H9 (cell line): Measurements from ENCODE around the gene VPREB1. TPM values are rescaled to one million over a fixed set of nuclear protein-coding genes. Genes with fewer than 3 reads are reported as not detected.
"Not testable (repeated sequence)": the region's sequence is repeated elsewhere in the genome, so short reads cannot be mapped to it uniquely, and the experiment has no call there.

Experiments used
- DNase-seq: peaks from one replicate; pipeline ENCODE4 v3.0.0-alpha.2; 2017
- H2AFZ ChIP-seq: one replicate; pipeline ENCODE4 v1.6.1; 2013; ENCODE audit warnings: mild to moderate bottlenecking, low read length, control low read depth, moderate library complexity
- H2AK5ac ChIP-seq: 2 replicates; pipeline ENCODE4 v1.6.1; 2013; ENCODE audit warnings: low read length, control low read depth, mixed read lengths; ENCODE audit not compliant: insufficient read length
- H2BK120ac ChIP-seq: one replicate; pipeline ENCODE4 v1.6.1; 2013; ENCODE audit warnings: low read depth, mild to moderate bottlenecking, low read length, control low read depth, inconsistent platforms; ENCODE audit not compliant: poor library complexity, severe bottlenecking
- H2BK12ac ChIP-seq: 2 replicates; pipeline ENCODE4 v1.6.1; 2013; ENCODE audit warnings: low read length, control low read depth, mixed read lengths, low read depth; ENCODE audit not compliant: insufficient read length
- H2BK15ac ChIP-seq: 2 replicates; pipeline ENCODE4 v1.6.1; 2013; ENCODE audit warnings: low read depth, low read length, control low read depth
- H2BK20ac ChIP-seq: one replicate; pipeline ENCODE4 v1.6.1; 2013; ENCODE audit warnings: low read depth, mild to moderate bottlenecking, low read length, control low read depth, inconsistent platforms; ENCODE audit not compliant: poor library complexity, severe bottlenecking
- H2BK5ac ChIP-seq: 2 replicates; pipeline ENCODE4 v1.6.1; 2013; ENCODE audit warnings: low read length, control low read depth, mixed read lengths; ENCODE audit not compliant: insufficient read length
- H3K14ac ChIP-seq: 2 replicates; pipeline ENCODE4 v1.6.1; 2013; ENCODE audit warnings: low read length, control low read depth; ENCODE audit not compliant: insufficient read depth
- H3K18ac ChIP-seq: 2 replicates; pipeline ENCODE4 v1.6.1; 2013; ENCODE audit warnings: low read depth, mild to moderate bottlenecking, mixed read lengths, low read length, control low read depth; ENCODE audit not compliant: insufficient read length
- H3K23ac ChIP-seq: 2 replicates; pipeline ENCODE4 v1.6.1; 2013; ENCODE audit warnings: low read length, control low read depth, mixed read lengths, low read depth; ENCODE audit not compliant: insufficient read length
- H3K23me2 ChIP-seq: 2 replicates; pipeline ENCODE4 v1.6.1; 2013; ENCODE audit warnings: low read depth, mild to moderate bottlenecking, mixed read lengths, low read length, control low read depth; ENCODE audit not compliant: insufficient read length, poor library complexity, severe bottlenecking
- H3K27ac ChIP-seq: 2 replicates; pipeline ENCODE4 v1.5.1; 2013; ENCODE audit warnings: low read length, control low read depth, mixed read lengths, low read depth; ENCODE audit not compliant: insufficient read length
- H3K27me3 ChIP-seq: 2 replicates; pipeline ENCODE4 v1.6.1; 2013; ENCODE audit warnings: low read length, control low read depth, inconsistent platforms; ENCODE audit not compliant: insufficient read depth
- H3K4ac ChIP-seq: 2 replicates; pipeline ENCODE4 v1.6.1; 2013; ENCODE audit warnings: low read depth, mild to moderate bottlenecking, control low read depth, inconsistent platforms, low read length, moderate library complexity
- H3K4me1 ChIP-seq: 2 replicates; pipeline ENCODE4 v1.6.1; 2013; ENCODE audit warnings: low read length, control low read depth, inconsistent platforms; ENCODE audit not compliant: insufficient read depth
- H3K4me2 ChIP-seq: 2 replicates; pipeline ENCODE4 v1.6.1; 2013; ENCODE audit warnings: low read length, control low read depth, mixed read lengths; ENCODE audit not compliant: insufficient read length, insufficient read depth
- H3K56ac ChIP-seq: 2 replicates; pipeline ENCODE4 v1.6.1; 2013; ENCODE audit warnings: low read depth, mild to moderate bottlenecking, mixed read lengths, low read length, control low read depth; ENCODE audit not compliant: insufficient read length
- H3K79me1 ChIP-seq: 2 replicates; pipeline ENCODE4 v1.6.1; 2013; ENCODE audit warnings: low read depth, mild to moderate bottlenecking, moderate library complexity, low read length, control low read depth, inconsistent platforms; ENCODE audit not compliant: insufficient read depth, poor library complexity, severe bottlenecking
- H3K79me2 ChIP-seq: 2 replicates; pipeline ENCODE4 v1.6.1; 2013; ENCODE audit warnings: low read length, control low read depth, inconsistent platforms; ENCODE audit not compliant: insufficient read depth
- H3K9ac ChIP-seq: 2 replicates; pipeline ENCODE4 v1.6.1; 2013; ENCODE audit warnings: low read length, control low read depth, mixed read lengths; ENCODE audit not compliant: insufficient read length; ENCODE audit errors: extremely low read depth
- H3K9me3 ChIP-seq: one replicate; pipeline ENCODE4 v1.6.1; 2013; ENCODE audit warnings: low read depth, low read length, inconsistent platforms; ENCODE audit not compliant: control insufficient read depth
- H3T11ph ChIP-seq: one replicate; pipeline ENCODE4 v1.6.1; 2013; ENCODE audit warnings: mild to moderate bottlenecking, low read length, control low read depth, inconsistent platforms
- H4K20me1 ChIP-seq: one replicate; pipeline ENCODE4 v1.6.1; 2013; ENCODE audit not compliant: control insufficient read depth, insufficient read length, insufficient read depth
- H4K5ac ChIP-seq: 2 replicates; pipeline ENCODE4 v1.6.1; 2013; ENCODE audit warnings: low read depth, mild to moderate bottlenecking, mixed read lengths, low read length, control low read depth; ENCODE audit not compliant: insufficient read length
- H4K8ac ChIP-seq: replicated peaks from 2 replicates; pipeline ENCODE4 v1.6.1; 2013; ENCODE audit warnings: low read length, control low read depth, mixed read lengths, low read depth; ENCODE audit not compliant: insufficient read length
- H4K91ac ChIP-seq: 2 replicates; pipeline ENCODE4 v1.6.1; 2013; ENCODE audit warnings: low read depth, mild to moderate bottlenecking, moderate library complexity, mixed read lengths, low read length, control low read depth; ENCODE audit not compliant: insufficient read length
- H3K27ac Mint-ChIP-seq, 3 experiments: 2 replicates in 2 of 3; 3 replicates in 1 of 3; pipeline ENCODE4 v1.8.0; 2020 to 2021; ENCODE audit warnings: mixed read lengths in 3 of 3, mild to moderate bottlenecking in 1 of 3, moderate library complexity in 1 of 3
- H3K27me3 Mint-ChIP-seq: 2 replicates; pipeline ENCODE4 v1.8.0; 2021; ENCODE audit warnings: low read depth, mild to moderate bottlenecking, moderate library complexity, mixed read lengths
- H3K36me3 Mint-ChIP-seq, 3 experiments: 2 replicates in 2 of 3; 3 replicates in 1 of 3; pipeline ENCODE4 v1.8.0; 2020 to 2021; ENCODE audit warnings: low read depth in 3 of 3, mixed read lengths in 3 of 3; ENCODE audit not compliant: insufficient read depth in 1 of 3
- H3K4me1 Mint-ChIP-seq, 2 experiments: 2 replicates each; pipeline ENCODE4 v1.8.0; 2020; ENCODE audit warnings: mixed read lengths in 2 of 2
- H3K4me3 Mint-ChIP-seq, 2 experiments: 2 replicates in 1 of 2; 3 replicates in 1 of 2; pipeline ENCODE4 v1.8.0; 2020 to 2021; ENCODE audit warnings: mild to moderate bottlenecking in 2 of 2, mixed read lengths in 2 of 2, moderate library complexity in 1 of 2
- H3K9me3 Mint-ChIP-seq, 2 experiments: 2 replicates in 1 of 2; 3 replicates in 1 of 2; pipeline ENCODE4 v1.8.0; 2020; ENCODE audit warnings: mild to moderate bottlenecking in 2 of 2, mixed read lengths in 2 of 2, moderate library complexity in 1 of 2
- WGBS: extraction: QIAGEN DNeasy Blood & Tissue Kit; methylation state at CpG from one replicate; pipeline ENCODE4 v1.1.7; 2013; ENCODE audit warnings: missing lambda C conversion rate, low lambda C conversion rate, mixed read lengths; ENCODE audit not compliant: insufficient read length; ENCODE audit errors: extremely low coverage; 5-methylcytosine and 5-hydroxymethylcytosine counted together
- total RNA-seq: library from RNA; stranded (reverse); gene quantifications from 2 replicates; pipeline ENCODE4 v1.2.1, GENCODE V29; 2021
- TF ChIP-seq, protein P1 (sequence below): fragments of 200-600 bp; sonication (generic); conservative IDR thresholded peaks from 3 replicates; pipeline ENCODE4 v1.8.0; 2021; ENCODE audit warnings: antibody characterized with exemption, mild to moderate bottlenecking

Gene VPREB1
- total RNA-seq, 1 experiment from 2014 or later = not detected

DNA sequence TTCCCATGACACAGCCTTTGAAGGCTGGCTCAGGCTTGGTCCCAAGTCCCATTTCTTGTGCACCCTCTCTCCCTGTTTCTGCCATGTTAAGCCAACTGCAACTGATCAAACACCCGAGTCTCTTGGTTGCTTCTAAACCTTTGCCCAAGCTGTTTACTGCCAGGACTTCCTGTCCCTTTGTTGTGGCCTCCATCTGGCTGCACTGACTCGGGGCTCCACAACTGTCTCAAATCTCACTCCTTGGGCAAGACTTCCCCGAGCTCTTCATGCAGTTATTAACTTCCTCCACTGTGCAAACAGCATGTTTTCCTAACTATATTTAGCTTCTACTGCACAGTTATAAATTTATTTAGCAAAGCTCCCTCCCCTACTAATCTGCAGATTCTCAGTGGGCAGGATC is 4.3 kb downstream of the VPREB1 start:
- H2BK120ac ChIP-seq = no peak overlapping the region
- Mint-ChIP-seq H3K27me3 (peaks cover 74% of the 10 kb centered on the region), H3K9me3 (no peaks in the 10 kb centered on the region; a peak in 1 of 5 replicates), H3K36me3 (no peaks in the 10 kb centered on the region), H3K4me3 (no peak overlapping the region; a peak in 1 of 5 replicates), H3K27ac (no peak overlapping the region), H3K4me1 (no peaks in the 10 kb centered on the region)
- no peak overlapping the region for H3K18ac ChIP-seq
- no peak overlapping the region for H3K9ac ChIP-seq
- H3K4me1 ChIP-seq = no peaks in the 10 kb centered on the region
- no peak overlapping the region for H2BK5ac ChIP-seq
- no CpG with 5 or more reads among the region's 3 CpGs for WGBS
- no peak overlapping the region for H4K5ac ChIP-seq
- no peak overlapping the region for H4K91ac ChIP-seq
- no peak overlapping the region for H2AFZ ChIP-seq
- H3K27me3 ChIP-seq = peaks cover 65% of the 10 kb centered on the region
- H2BK12ac ChIP-seq = no peak overlapping the region
- H3K4me2 ChIP-seq = no peak overlapping the region
- no peaks in the 10 kb centered on the region for H4K20me1 ChIP-seq
- H3T11ph ChIP-seq = no peak overlapping the region
- no peak overlapping the region for H2BK20ac ChIP-seq
- H3K56ac ChIP-seq = no peak overlapping the region
- H2BK15ac ChIP-seq = no peak overlapping the region
- H3K4ac ChIP-seq = no peak overlapping the region
- H3K23me2 ChIP-seq = no peaks in the 10 kb centered on the region
- H3K79me2 ChIP-seq = no peaks in the 10 kb centered on the region
- H4K8ac ChIP-seq = no peak overlapping the region
- H2AK5ac ChIP-seq = no peak overlapping the region
- no peak overlapping the region for H3K27ac ChIP-seq
- no peaks in the 10 kb centered on the region for H3K79me1 ChIP-seq
- H3K23ac ChIP-seq = no peak overlapping the region
- TF ChIP-seq, protein P1, sequence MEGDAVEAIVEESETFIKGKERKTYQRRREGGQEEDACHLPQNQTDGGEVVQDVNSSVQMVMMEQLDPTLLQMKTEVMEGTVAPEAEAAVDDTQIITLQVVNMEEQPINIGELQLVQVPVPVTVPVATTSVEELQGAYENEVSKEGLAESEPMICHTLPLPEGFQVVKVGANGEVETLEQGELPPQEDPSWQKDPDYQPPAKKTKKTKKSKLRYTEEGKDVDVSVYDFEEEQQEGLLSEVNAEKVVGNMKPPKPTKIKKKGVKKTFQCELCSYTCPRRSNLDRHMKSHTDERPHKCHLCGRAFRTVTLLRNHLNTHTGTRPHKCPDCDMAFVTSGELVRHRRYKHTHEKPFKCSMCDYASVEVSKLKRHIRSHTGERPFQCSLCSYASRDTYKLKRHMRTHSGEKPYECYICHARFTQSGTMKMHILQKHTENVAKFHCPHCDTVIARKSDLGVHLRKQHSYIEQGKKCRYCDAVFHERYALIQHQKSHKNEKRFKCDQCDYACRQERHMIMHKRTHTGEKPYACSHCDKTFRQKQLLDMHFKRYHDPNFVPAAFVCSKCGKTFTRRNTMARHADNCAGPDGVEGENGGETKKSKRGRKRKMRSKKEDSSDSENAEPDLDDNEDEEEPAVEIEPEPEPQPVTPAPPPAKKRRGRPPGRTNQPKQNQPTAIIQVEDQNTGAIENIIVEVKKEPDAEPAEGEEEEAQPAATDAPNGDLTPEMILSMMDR = no peak
- H3K14ac ChIP-seq = no peak overlapping the region
- no peaks in the 10 kb centered on the region for H3K9me3 ChIP-seq
- no peak for DNase-seq

DNA sequence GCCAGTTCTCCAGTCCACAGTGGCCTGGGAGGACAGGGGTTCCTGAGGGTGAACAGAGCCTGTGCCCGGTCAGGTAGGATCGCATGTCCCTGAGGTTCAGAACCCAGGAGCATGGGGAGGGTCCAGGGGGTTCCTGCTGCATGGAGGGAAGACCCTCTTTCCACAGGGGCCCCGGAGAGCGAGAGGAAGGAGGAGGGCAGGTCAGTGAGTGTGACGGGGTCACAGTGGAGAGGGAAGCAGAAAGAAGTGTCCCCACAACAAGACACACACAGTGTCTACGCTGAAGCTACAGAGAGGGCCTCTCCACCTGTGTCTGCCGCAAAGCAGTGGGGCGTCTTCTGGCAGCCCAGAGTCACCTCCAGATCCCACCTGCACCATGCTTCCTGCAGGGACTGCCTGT is 6.1 kb downstream of the VPREB1 start:
- not testable (repeated sequence) for H3K36me3 Mint-ChIP-seq, H3K23ac ChIP-seq, H3K4me1 Mint-ChIP-seq, H3K18ac ChIP-seq, H3K4ac ChIP-seq, H2AK5ac ChIP-seq, H3K9ac ChIP-seq, H4K8ac ChIP-seq, H2BK5ac ChIP-seq, H4K5ac ChIP-seq, H3K23me2 ChIP-seq, H2AFZ ChIP-seq, H2BK12ac ChIP-seq, H3K79me1 ChIP-seq, H3K27ac Mint-ChIP-seq, H4K91ac ChIP-seq, H3K4me3 Mint-ChIP-seq, H2BK120ac ChIP-seq, H3K4me2 ChIP-seq, H3K9me3 ChIP-seq, H3K56ac ChIP-seq, H3T11ph ChIP-seq, H2BK15ac ChIP-seq, H3K4me1 ChIP-seq, H3K27ac ChIP-seq, H3K79me2 ChIP-seq, H3K9me3 Mint-ChIP-seq, H3K14ac ChIP-seq, DNase-seq, H4K20me1 ChIP-seq, H2BK20ac ChIP-seq
- peaks cover 68% of the 10 kb centered on the region for H3K27me3 Mint-ChIP-seq
- H3K27me3 ChIP-seq = peaks cover 52% of the 10 kb centered on the region
- WGBS = no CpG with 5 or more reads among the region's 8 CpGs
